ENCODE results near the gene DAGLA.

DNA sequence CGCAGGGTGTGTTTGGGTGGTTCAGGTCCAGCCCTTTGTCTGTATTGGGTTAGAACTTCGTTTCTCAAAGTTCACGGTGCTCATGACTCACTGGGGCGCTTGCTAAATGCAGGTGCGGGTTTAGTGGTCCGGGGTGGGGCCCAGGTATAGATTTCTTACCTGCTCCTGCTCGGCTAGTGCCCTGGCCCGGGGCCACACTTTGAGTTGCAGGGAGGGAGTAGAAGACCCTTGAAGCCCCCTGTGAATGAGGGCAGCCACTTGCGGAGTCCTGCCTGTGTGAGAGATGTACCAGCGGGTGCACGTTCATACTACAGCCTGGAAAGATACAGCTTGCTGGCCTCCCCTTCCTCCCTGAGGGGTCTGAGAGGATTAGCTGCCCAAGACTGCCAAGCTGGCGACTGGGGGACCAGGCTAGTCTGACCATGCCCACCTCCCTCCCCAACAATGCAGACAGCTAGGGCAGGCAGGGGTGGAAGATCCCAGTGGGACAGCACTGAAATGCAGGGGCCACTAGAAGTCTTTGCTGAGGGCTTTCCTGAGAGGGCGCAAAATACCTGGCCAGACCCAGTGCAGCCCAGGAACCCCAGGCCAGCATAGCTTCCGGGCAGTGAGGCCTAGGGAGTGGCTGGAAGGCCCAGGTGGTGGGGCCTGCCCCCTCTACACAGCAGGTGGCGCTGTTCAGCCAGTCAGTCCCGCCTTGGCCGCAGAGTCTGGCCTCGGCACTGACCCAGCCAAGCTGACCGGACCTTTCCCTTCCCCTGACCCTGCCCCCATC lies 67.2 kb downstream of the DAGLA start:
- TF ChIP-seq, protein P1, sequence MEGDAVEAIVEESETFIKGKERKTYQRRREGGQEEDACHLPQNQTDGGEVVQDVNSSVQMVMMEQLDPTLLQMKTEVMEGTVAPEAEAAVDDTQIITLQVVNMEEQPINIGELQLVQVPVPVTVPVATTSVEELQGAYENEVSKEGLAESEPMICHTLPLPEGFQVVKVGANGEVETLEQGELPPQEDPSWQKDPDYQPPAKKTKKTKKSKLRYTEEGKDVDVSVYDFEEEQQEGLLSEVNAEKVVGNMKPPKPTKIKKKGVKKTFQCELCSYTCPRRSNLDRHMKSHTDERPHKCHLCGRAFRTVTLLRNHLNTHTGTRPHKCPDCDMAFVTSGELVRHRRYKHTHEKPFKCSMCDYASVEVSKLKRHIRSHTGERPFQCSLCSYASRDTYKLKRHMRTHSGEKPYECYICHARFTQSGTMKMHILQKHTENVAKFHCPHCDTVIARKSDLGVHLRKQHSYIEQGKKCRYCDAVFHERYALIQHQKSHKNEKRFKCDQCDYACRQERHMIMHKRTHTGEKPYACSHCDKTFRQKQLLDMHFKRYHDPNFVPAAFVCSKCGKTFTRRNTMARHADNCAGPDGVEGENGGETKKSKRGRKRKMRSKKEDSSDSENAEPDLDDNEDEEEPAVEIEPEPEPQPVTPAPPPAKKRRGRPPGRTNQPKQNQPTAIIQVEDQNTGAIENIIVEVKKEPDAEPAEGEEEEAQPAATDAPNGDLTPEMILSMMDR (IDR thresholded peaks at IDR 0.05) = peak; percentile 84 to 89 (median 86)
- TF ChIP-seq POLR2A (IDR thresholded peaks at IDR 0.05) = no peak

All from uterus (tissue), 2 donors.